HUDEP-2 (cell line): ENCODE data around the gene GRIA4.
"Not testable (repeated sequence)": the region's sequence is repeated elsewhere in the genome, so short reads cannot be mapped to it uniquely, and the experiment has no call there.

Experiments used
- DNase-seq, 76 experiments: peaks; one replicate each; lab custom pipeline; 2025; ENCODE audit not compliant: unreplicated experiment in 76 of 76; lab: John Stamatoyannopoulos, UW

GRIA4 gene

DNA sequence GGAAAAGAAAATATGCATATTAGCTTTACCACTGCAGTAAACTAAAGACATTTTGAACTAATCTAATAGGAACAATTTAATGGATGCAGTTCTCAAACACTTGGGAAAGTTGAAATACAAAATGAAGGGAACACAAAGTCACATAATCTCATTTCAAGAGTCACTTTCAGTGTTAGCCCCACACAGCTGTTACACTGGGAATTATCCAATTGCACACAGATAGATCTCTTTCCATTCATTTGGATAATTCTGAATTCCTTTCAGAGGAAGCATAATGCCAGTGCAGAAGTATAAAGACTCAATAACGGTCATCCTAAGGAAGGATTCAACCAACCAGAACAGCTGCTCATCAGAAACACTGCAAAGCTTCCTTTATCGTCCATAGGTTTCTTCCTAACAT is 173.3 kb downstream of the GRIA4 start:
- DNase-seq, result no peak

DNA sequence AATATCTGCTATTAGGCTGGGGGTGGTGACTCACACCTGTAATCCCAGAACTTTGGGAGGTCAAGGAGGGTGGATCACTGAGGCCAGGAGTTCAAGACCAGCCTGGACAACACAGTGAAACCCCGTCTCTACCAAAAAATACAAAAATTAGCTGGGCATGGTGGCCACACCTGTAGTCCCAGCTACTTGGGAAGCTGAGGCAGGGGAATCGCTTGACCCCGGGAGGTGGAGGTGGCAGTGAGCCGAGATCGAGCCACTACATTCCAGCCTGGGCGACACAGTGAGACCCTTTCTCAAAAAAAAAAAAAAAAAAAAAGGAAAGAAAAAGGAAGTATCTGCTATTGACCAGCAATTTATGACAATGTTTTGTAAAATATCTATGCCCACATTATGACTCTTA is 176.0 kb downstream of the GRIA4 start:
- DNase-seq, result not testable (repeated sequence)

DNA sequence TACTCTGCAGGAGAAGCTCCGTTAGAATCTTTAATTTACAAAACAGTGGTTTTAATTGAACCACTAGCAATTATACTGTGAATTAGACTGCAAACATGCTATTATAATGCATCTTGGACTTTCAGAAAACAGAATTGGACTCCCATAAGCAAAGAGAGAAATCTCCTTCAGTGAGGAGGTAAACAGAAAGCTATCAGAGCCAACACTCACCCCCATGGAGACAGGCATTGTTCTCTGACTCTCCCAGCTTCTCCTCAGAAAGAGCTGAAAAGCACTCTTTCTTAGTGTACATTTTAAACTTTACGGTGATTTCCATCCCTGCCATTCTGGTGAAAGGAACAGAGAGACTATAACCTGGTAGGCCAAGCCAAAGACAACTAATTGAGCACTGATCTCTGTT is 176.9 kb downstream of the GRIA4 start:
- DNase-seq, result no peak

- DNase-seq, result peak in 1 of 76 experiments; percentile 75
These were observed 179.9 kb downstream of the GRIA4 start for GRCh38 chr11:105789579-105790420.

DNA sequence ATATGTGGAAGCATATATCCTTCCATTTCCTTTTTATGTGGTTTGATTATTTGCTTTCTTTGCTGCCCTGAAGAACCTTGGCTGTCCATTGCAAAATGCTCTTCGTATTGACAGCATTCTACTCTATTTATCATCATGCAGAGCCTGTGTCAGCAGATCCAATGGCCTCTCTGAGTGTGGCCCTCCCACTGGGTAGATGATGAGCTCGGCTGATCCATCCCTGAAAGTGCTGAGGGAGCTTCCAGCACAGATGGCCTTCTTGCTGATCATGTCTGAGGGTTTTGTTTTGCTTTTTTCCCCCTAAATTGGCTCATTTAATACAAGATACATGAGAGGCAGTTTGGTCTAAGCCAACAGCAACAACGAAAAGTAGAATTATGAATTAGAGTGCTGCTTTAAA is 181.0 kb downstream of the GRIA4 start:
- no peak for DNase-seq

GRCh38 chr11:105793092-105793491 is 183.2 kb downstream of the GRIA4 start:
- no peak for DNase-seq

DNA sequence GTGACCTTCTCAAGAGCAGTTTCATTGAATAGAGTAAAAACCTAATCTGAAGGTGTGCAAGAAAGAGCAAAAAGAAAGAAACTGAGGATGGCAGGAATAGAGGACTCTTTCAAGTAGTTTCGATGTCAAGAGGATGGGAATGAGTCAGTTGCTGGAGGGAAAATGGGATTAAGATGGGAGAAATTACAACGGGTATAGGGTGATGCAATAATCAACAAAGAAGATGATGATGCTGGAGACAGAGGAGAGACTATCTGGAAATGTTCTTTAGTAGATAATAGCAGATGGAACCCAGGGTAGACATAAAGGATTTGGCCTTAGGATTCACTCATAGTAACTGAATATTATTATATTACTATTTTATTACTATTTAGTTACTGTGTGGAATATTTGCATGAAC is 189.4 kb downstream of the GRIA4 start:
- DNase-seq, result no peak

- no peak for DNase-seq
These were observed 190.0 kb downstream of the GRIA4 start for GRCh38 chr11:105799728-105800462.

DNA sequence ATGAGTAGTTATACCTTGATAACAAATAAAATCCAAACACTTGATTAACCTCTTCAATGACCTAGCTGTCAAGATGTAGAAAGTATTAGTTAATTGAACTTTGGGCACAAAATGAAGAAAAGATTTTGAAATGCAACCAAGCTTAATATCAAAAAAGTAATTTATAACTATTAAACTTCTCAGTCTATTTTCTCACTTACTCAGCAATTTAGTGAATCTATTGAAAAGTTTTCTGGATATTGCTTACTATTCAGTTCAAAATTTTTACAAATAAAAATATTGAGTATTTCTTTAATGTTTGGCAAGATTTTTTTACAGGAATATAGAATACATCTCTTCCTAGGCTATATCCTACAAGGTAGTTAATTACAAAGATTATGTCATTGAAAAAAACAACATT is 192.5 kb downstream of the GRIA4 start:
- DNase-seq, result no peak

- DNase-seq, result no peak
These were observed 201.4 kb downstream of the GRIA4 start for GRCh38 chr11:105811242-105811641.

DNA sequence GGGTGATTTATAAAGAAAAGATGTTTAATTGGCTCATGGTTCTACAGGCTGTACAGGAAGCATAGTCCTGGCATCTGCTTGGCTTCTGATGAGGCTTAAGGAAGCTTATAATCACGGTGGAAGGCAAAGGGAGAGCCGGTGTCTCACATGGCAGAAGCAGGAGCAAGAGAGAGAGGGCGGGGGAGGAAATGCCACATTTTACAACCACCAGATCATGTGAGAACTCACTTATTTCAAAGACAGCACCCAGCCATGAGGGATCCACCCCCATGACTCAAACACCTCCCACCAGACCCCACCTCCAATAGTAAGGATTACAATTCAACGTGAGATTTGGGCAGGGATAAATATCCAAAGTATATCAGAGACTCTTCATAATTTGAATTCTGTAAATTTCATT is 211.5 kb downstream of the GRIA4 start:
- DNase-seq, result no peak

- no peak for DNase-seq
These were observed 211.9 kb downstream of the GRIA4 start for GRCh38 chr11:105821781-105822180.

- DNase-seq, result no peak
These were observed 213.7 kb downstream of the GRIA4 start for GRCh38 chr11:105823495-105824033.

DNA sequence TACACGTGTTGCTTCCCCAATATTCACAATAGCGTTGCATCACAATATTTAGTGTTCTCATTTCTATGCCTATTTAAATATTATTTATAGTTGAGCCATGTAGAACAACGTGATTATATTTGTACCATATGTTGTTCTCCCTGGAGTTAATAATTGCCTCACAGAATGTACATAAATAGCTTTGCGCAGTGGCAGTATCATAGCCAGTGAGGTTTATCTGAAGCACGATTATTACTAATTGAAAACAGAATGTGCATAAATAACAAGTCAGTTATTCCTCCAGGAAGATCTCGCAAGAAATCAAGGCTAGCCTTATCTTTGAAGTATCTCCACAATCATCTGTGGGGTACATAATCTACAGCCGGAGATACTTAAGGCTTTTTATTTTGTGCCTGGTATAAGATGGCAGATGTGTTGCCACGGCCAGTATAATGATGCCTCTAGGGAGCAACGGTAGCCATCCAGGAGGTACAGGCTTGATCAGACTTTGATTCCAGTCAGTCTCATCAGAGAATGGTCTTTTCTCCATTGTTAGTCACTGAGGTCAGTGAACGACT is 214.7 kb downstream of the GRIA4 start:
- no peak for DNase-seq

- DNase-seq, result no peak
These were observed 215.3 kb downstream of the GRIA4 start for GRCh38 chr11:105825141-105825540.

DNA sequence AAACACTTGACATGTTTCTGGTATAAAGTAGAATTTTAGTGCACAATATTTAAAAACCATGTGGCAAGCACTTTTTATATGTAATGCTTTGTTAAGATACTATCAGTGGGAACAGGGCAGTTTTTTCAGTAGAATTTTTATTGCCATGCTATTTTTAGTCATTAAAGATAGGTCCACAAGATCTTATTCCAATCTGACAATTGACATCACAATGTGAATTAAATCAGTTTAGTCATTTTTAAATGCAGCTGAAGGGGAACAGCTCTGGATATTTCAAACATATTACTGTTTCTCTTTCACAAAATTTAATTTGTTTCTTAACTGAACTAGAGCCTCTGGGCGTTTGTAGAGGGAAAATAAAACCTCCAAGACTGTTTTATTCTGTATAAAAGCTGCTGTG is 218.0 kb downstream of the GRIA4 start:
- DNase-seq, result no peak

- DNase-seq, result no peak
These were observed 219.2 kb downstream of the GRIA4 start for GRCh38 chr11:105829084-105829483.

GRCh38 chr11:105834461-105834860 is 224.6 kb downstream of the GRIA4 start:
- no peak for DNase-seq

DNA sequence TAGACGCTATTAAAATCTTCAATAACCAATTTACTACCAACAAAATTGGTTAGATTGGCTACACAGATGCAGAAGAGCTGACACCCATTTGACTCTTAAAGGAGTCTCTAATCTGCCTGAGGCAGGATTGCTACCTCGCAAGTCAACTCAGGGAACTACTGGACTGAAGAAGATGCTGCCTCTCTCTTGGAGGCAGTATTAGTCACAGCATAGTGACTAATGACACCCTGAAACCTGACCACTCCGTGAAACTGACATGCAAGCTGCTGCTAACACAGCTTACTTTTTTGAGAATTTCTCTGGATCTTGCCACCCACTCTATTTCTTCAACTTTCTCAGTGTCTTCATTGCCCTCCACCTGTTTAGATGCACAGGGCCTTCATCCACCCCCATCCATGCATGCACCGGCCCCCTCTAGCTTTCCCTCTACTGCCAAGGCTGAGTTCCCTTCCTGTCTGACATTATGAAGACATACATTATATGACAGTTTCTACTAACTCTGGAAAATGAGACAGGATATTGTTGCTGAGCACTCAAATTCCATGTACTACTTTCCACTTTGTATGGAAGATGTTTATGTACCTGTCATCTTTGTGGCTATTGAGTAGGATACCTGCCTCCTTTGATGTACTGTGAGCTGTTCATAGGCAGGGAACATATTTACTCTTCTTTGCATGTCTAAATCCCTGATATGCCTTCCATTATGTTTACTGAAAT is 229.0 kb downstream of the GRIA4 start:
- no peak for DNase-seq

DNA sequence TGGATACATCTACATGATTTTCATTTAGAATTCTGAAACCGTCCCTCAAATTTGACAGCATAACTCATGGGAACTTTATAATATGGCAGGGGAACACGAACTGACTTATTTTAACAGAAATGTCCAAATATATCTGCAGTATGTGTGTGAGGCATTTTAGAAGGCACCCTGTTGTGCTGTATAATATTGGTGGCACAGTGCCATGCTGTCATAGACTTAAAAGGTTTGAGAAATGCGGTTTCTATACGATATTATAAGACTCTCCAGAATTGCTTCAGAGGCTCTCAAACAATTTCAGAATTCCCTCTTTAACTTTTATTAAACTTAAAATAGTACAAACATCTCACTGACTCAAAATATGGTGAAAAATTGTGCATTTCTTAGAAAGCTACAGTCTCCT is 230.5 kb downstream of the GRIA4 start:
- DNase-seq, result no peak

DNA sequence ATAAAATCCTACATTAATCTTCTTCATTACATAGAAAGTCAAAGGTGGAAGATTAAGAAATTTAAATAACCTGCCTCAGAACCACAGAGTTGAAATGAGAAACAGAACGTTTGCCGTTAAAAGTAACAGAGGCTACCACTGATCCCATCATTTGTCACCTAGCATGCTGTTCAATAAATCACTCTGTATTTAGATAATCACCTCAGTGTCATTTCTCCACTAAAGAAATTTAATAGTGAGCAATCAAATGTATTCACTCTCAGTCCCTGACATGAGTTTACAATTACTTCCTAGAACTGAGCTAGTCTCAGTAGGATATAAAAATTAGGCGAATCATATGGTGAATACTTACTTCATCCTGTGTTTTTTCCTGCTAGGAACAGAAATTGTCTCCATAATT is 242.5 kb downstream of the GRIA4 start:
- no peak for DNase-seq
